Measurements from ENCODE around the gene CLIC6.

CLIC6 gene

DNA sequence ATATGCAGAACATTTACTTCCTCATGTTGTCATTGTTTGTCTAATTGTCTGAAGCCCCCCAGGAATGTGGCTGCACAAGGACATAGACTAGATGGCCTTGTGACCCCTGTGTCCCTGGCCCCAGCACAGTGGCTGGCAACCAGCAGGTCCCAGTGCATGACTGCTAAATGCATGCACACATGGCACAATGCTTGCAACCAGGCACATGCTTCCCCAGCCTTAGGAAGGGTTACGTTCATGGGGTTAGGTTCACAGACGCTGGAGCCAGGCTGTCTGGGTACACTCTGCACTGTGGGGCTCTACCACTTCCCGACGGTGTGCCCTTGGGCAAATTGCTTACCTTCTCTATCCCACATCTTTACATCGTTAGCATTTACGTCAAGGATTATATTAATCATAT is 21.2 kb upstream of the CLIC6 start:
- no peak overlapping the region for H3K4me3 ChIP-seq (ENCODE audit: low read depth, low read length)
- no peak for DNase-seq (ENCODE audit: low read depth)
- TF ChIP-seq, protein P1, sequence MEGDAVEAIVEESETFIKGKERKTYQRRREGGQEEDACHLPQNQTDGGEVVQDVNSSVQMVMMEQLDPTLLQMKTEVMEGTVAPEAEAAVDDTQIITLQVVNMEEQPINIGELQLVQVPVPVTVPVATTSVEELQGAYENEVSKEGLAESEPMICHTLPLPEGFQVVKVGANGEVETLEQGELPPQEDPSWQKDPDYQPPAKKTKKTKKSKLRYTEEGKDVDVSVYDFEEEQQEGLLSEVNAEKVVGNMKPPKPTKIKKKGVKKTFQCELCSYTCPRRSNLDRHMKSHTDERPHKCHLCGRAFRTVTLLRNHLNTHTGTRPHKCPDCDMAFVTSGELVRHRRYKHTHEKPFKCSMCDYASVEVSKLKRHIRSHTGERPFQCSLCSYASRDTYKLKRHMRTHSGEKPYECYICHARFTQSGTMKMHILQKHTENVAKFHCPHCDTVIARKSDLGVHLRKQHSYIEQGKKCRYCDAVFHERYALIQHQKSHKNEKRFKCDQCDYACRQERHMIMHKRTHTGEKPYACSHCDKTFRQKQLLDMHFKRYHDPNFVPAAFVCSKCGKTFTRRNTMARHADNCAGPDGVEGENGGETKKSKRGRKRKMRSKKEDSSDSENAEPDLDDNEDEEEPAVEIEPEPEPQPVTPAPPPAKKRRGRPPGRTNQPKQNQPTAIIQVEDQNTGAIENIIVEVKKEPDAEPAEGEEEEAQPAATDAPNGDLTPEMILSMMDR (IDR thresholded peaks at IDR 0.05; ENCODE audit: low read depth, low read length), result no peak
- no peak for TF ChIP-seq POLR2A (IDR thresholded peaks at IDR 0.05; ENCODE audit: extremely low read depth, insufficient read length)
- TF ChIP-seq, protein P2, sequence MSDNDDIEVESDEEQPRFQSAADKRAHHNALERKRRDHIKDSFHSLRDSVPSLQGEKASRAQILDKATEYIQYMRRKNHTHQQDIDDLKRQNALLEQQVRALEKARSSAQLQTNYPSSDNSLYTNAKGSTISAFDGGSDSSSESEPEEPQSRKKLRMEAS (IDR thresholded peaks at IDR 0.05; ENCODE audit: low read depth, low read length), result no peak
- no peak for TF ChIP-seq MYC (IDR thresholded peaks at IDR 0.05; ENCODE audit: low read depth, low read length)

DNA sequence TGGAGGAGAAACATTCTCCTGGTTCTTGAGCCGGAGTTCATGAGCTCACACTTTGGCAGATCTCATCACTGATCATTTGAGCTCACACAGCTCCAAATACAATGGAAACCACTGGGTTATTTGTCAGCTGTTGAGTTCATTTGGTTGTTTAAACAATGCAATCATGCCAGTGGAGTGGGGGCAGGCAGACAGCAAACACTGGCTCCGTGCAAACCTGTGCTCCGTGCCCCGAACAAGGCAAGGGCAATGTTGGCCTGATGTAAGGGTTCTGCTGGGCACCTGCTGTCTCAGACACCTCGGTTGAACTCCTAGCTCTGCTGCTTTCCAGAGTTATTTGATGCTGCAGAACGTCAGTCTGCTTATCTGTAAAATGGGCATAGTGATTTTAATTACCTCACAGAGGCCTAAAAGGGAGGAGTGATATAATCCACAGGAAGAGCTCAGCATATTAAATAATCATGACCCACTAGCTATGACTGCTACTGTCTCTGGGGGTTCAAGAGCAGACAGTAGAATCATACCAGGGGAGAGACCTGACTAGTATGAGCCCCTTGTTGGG is 20.0 kb upstream of the CLIC6 start:
- no peak for DNase-seq (ENCODE audit: low read depth)
- H3K4me3 ChIP-seq (ENCODE audit: low read depth, low read length), result no peak overlapping the region
- TF ChIP-seq MYC (IDR thresholded peaks at IDR 0.05; ENCODE audit: low read depth, low read length) (no peak), POLR2A (IDR thresholded peaks at IDR 0.05; ENCODE audit: extremely low read depth, insufficient read length) (no peak)
- TF ChIP-seq, protein P1 (IDR thresholded peaks at IDR 0.05; ENCODE audit: low read depth, low read length), result no peak

DNA sequence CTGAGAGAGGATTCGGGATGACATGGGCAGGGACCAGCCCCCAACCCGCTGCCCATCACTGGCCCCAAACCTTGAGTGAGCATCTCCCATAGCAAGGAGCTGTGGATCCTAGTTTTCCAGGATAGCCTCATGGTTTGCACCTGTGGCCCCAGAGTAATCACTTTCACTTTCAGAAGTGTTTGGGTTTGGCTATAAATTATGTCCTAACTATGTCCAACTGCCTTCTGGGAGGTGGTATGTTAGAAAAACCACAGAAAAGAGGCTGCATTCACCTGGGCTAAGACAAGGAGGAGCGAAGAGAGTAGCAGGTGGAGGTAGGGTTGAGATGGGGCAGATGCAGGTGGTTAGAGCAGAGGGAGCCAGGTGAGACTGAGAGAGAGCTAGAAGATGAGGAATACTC is 19.4 kb upstream of the CLIC6 start:
- no peak overlapping the region for H3K4me3 ChIP-seq (ENCODE audit: low read depth, low read length)
- no peak for DNase-seq (ENCODE audit: low read depth)
- no peak for TF ChIP-seq POLR2A (IDR thresholded peaks at IDR 0.05; ENCODE audit: extremely low read depth, insufficient read length)
- TF ChIP-seq, protein P2 (IDR thresholded peaks at IDR 0.05; ENCODE audit: low read depth, low read length), result no peak
- TF ChIP-seq MYC (IDR thresholded peaks at IDR 0.05; ENCODE audit: low read depth, low read length), result no peak
- TF ChIP-seq, protein P1 (IDR thresholded peaks at IDR 0.05; ENCODE audit: low read depth, low read length), result no peak

DNA sequence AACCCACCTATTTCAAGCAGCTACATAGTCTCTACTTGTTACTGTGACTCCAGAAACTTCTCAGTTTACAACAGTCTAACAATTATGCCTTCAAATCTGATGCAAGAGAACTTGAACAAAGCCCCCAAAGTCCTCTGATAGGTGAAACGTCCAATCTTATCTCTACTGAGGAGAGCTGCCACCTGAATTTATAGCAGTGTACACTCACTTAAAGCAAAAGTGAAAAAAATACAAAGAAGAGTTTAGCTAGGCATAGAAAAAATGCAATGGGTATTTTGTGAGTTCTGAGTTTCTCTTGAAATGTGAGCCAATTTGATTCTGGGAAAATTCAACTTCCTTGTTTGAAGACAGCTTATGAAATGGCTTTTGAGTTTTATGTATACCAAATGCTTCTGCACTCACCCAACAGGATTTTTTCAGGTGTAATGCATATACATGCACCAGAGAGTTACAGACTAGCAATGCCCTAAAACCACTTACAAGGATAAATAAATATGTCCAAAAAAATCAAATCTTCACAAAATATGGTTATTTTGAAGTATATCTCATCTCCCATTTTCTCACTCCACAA is 17.8 kb upstream of the CLIC6 start:
- TF ChIP-seq POLR2A (IDR thresholded peaks at IDR 0.05; ENCODE audit: extremely low read depth, insufficient read length) (no peak), MYC (IDR thresholded peaks at IDR 0.05; ENCODE audit: low read depth, low read length) (no peak)
- TF ChIP-seq, protein P1 (IDR thresholded peaks at IDR 0.05; ENCODE audit: low read depth, low read length), result no peak
- TF ChIP-seq, protein P2 (IDR thresholded peaks at IDR 0.05; ENCODE audit: low read depth, low read length), result no peak
- no peak for DNase-seq (ENCODE audit: low read depth)
- H3K4me3 ChIP-seq (ENCODE audit: low read depth, low read length), result no peak overlapping the region

DNA sequence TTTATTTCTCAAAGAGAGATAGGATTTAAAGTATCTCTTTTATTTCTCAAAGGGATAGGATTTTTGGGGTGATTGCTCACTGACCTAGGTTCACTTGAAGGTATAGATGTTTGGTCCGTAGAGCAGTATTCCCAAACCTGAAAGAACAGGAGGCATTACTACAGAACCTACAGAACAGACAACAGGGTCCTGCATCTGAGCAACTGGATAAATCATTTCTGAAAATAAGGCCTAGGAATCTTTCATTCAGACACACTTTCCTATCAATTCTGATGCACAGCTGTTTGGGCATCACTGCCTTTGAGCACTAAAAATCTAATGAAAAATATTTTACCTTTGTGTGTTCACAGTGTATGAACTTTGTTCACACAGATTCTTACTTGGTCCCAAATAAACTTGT is 17.2 kb upstream of the CLIC6 start:
- DNase-seq (ENCODE audit: low read depth), result no peak
- no peak for TF ChIP-seq MYC (IDR thresholded peaks at IDR 0.05; ENCODE audit: low read depth, low read length)
- TF ChIP-seq POLR2A (IDR thresholded peaks at IDR 0.05; ENCODE audit: extremely low read depth, insufficient read length), result no peak
- TF ChIP-seq, protein P2 (IDR thresholded peaks at IDR 0.05; ENCODE audit: low read depth, low read length), result no peak
- TF ChIP-seq, protein P1 (IDR thresholded peaks at IDR 0.05; ENCODE audit: low read depth, low read length), result no peak
- H3K4me3 ChIP-seq (ENCODE audit: low read depth, low read length), result no peak overlapping the region
